GM19463 (cell line): ENCODE results near the gene IFI30.
"Not testable (repeated sequence)": the region's sequence is repeated elsewhere in the genome, so short reads cannot be mapped to it uniquely, and the experiment has no call there.

Experiments
- ATAC-seq: cut with Tn5 transposase; IDR thresholded peaks from one replicate; pipeline ENCODE4 v1.9.1; 2021; ENCODE audit warnings: mild to moderate bottlenecking, moderate library complexity; ENCODE audit not compliant: unreplicated experiment

IFI30 gene

GRCh38 chr19:18202397-18202777, 28.8 kb downstream of the IFI30 start:
- no peak for ATAC-seq

GRCh38 chr19:18202778-18203407, 29.3 kb downstream of the IFI30 start:
- no peak for ATAC-seq

GRCh38 chr19:18203408-18203862, 29.8 kb downstream of the IFI30 start:
- ATAC-seq, result no peak

DNA sequence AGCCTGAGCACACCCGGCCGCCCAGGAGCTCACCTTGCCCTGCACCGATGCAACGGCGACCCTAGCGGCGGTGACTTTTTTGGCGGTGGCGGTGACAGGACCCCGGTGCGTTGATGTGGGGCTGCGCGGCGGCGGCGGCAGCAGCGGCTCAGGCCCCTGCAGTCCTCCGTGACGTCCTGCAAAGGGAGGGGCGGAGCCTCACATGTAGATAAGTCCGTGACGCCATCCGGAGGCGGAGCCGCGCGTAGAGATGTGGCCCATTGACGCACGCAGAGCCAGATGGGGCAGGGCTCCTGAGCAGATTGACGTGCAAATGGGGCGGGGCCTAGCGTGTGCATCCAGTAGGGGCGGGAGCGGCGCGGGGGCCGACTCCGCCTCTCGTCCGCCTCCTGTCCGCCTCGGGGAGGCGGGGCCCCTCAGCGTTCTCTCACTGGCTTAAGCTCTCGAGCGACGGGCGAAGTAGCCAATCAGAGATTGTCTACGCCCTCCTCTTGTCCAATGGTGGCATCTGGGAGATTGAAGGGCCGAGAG, 30.3 kb downstream of the IFI30 start, which contains the start of gene RAB3A:
Gene RAB3A (minus strand): TSS at position 180 of the 531 bp plus-strand sequence. CDS start 1,302 bp downstream, outside the sequence.
- peak; percentile 89 for ATAC-seq

DNA sequence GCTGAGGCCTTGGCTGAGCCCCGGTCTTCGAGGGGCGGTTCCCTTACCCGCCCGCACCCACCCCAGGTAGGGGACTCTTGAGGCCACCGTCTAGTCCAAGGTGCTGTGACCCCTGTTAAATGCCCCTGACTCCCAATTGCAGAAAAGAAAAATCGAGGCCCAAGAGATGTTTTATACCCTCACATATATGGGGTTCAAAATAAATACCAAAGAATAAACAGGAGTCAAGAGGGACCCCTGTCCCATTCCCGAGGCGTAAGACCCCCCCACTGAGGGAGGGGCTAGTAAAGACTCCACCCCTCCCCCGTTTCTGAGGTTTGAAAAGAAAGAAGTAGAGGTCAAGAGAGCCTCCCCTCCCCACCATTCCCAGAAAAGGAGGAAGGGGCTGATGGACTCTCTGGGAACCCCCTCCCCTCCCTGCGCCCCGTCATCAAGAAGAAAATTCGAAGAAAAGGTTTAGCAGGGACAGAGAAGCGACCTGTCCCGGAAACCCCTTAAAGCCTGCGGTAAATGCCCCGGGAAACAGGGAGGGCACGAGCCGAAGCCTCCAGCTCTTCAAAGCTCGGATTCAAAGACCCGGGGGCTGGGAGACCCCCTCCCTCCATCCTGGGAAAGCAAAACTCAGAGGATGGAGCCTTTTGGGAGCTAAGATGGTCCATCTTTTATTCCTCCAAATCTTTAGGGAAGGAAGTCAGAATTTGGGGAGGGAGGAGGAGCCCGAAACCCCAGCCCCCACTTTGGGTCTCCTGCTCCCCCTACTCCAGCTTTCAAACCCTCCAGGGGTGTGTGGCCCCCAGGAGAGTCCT, 31.0 kb downstream of the IFI30 start:
- ATAC-seq, result no peak

GRCh38 chr19:18205200-18205892, 31.7 kb downstream of the IFI30 start:
- no peak for ATAC-seq

DNA sequence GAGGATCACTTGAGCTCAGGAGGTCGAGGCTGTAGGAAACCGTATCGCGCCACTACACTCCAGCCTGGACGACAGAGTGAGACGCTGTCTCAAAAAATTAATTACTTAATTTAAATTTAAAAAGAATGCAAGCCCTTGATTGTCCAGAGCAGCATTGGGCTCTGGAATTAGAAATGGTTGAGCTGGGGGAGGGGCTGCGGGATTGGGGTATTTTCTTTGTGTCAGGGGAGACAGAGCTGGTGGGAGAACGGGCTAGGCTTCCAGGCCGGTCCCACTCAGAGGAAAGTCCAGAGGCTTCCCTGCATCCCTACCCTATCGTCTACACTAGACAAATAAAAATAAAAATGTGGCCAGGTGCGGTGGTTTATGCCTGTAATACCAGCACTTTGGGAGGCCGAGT, 32.4 kb downstream of the IFI30 start:
- ATAC-seq, result no peak

DNA sequence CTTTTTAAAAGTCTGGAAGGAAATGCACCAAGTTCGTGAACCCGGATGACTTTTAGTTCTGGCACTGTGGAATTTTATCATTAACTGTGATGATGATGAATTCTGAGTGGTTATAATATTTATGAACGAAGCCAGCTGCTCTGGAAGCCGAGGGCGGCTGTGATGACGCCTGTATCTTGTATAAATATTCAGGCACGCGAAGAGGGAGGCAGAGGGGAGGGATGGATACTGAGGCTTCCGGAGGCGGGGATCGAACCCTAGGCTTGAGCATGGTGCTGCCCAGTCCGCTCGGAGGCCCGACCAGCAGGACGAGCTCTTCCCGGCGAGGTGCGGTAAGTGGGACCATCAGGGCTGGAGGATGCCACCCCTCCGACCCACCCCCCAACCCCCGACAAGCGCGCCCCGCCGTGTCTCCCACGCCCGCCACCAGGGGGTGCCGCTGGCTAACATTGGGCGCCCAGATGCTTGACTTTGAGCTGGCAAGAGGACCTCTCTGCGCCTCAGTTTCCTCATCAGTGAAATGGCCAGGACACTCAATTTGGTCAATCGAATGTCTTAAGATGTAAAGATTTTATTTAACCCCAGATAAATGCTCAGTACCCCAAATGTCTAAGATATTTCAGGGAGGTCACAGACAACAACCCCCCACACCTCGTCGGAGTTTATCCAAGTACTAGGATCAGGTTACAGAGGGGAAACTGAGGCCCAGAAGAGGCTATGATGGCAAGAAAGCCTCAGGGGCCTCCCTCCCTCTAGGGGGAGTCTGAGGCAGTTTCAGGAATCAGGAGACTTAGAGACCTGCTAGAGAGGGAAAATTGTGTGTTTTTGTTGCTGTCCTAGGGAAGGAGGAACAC, 34.7 kb downstream of the IFI30 start:
- no peak for ATAC-seq

DNA sequence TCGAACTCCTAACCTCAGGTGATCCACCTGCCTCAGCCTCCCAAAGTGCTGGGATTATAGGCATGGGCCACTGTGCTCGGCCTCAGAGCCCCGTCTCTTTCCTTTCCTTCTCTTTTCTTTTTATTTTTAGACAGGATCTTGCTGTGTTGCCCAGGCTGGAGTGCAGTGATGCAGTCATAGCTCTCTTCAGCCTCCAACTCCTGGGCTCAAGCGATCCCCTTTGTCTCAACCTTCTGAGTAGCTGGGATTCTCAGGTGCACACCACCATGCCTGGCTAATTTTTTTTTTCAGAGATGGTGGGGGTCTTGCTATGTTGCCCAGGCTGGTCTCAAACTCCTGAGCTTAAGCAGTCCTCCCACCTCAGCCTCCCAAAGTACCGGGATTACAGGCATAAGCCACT, 36.3 kb downstream of the IFI30 start:
- not testable (repeated sequence) for ATAC-seq

GRCh38 chr19:18211683-18212082, 38.1 kb downstream of the IFI30 start:
- no peak for ATAC-seq

DNA sequence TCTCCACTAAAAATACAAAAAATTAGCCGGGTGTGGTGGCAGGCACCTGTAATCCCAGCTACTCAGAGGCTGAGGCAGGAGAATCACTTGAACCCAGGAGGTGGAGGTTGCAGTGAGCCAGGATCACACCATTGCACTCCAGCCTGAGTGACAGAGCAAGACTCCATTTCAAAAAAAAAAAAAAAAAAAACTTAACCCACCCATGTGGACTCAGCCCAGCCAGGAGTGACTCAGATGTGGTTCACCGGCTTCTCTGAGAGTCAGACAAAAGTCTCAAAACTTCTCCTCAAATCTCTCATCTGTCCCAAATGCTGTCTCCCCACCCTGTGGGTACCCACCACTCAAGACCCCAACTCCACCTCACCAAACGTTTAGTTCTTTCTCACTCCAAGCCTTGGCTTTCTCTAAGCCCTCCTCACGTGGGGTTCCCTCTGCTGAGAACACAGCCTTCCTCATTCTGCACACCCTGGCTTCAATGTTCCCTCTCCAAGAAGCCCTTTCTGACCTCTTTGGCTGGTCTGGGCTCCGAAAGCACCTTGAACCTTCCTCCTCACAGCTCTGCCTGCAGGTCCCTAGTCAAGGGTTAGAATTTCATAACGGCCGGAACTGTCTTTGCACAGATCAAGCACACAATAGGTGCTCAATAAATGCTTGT, 41.3 kb downstream of the IFI30 start:
- no peak for ATAC-seq

GRCh38 chr19:18216789-18217188, 43.2 kb downstream of the IFI30 start:
- no peak for ATAC-seq

- ATAC-seq, result no peak
Observed at GRCh38 chr19:18218159-18218558, 44.5 kb downstream of the IFI30 start.

GRCh38 chr19:18218600-18218999, 45.0 kb downstream of the IFI30 start:
- ATAC-seq, result no peak

- ATAC-seq, result no peak
Observed at GRCh38 chr19:18219911-18220631, 46.5 kb downstream of the IFI30 start.

GRCh38 chr19:18220632-18221275, 47.1 kb downstream of the IFI30 start:
- ATAC-seq, result no peak

DNA sequence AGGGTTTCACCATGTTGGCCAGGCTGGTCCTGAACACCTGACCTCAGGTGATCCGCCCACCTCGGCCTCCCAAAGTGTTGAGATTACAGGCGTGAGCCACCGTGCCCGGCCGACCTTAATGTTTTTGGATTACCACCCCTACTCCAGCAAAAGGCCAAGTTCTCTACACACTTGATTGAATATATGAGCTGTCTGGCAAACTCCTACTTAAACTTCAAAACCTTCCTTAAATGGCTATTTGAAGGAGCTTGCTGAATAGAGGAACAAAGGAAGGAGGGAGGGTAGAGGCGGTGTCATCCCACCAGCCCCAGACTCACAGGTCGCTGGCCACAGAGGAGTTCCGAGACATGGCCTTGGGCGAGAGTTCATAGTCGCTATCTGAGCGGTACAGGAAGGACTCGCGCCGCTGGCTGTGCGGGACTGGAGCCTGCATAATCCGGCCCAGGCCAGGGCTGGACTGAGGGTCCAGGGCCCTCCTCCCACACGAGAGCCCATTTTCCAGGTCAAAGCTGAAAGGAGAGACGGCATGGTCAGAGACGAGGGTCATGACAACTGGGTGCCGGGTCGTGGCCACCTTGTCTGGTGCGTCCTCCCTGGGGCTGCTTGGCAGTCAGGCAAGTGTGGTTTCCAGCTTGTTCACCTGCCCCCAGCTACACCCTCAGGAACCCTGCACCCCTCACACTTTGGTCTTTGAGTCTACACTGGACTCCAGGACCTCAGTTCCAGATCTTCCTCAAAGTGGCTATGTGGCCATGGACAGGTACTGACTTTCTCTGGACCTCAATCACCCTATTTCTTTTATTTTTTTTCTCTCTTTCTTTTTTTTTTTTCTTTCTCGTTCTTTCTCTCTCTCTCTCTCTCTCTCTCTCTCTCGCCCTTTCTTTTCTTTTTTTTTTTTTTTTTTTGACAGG, 48.5 kb downstream of the IFI30 start:
- ATAC-seq, result no peak
